ENCODE measurements around the gene GDPD3.

The GDPD3 gene

GRCh38 chr16:30094541-30095165 is 18.7 kb downstream of the GDPD3 start:
- H3K36me3 ChIP-seq (ENCODE audit: control insufficient read depth, insufficient read depth, low read length): peaks cover 7% of the 10 kb centered on the region
- no peak overlapping the region for H3K4me3 ChIP-seq (ENCODE audit: extremely low read depth, insufficient read depth, low read length, poor library complexity, severe bottlenecking)
- H3K9me3 ChIP-seq (ENCODE audit: control insufficient read depth, low read length): peaks cover 27% of the 10 kb centered on the region
- H3K27ac ChIP-seq (ENCODE audit: low read depth, low read length, severe bottlenecking): no peak overlapping the region
- H3K4me1 ChIP-seq (ENCODE audit: control insufficient read depth, insufficient read depth, low read length, poor library complexity, severe bottlenecking): peaks cover 20% of the 10 kb centered on the region
- 95 to 97% methylated on average over 10 to 11 of the region's 11 CpGs for WGBS, 2 experiments (ENCODE audit: insufficient coverage in 2 of 2)

- H3K27ac ChIP-seq (ENCODE audit: low read depth, low read length, severe bottlenecking): peak overlapping the region; percentile 64
- 8 to 12% methylated on average over 9 to 18 of the region's 22 CpGs for WGBS, 2 experiments (ENCODE audit: insufficient coverage in 2 of 2)
- H3K4me1 ChIP-seq (ENCODE audit: control insufficient read depth, insufficient read depth, low read length, poor library complexity, severe bottlenecking): peaks cover 20% of the 10 kb centered on the region
- peaks cover 13% of the 10 kb centered on the region for H3K9me3 ChIP-seq (ENCODE audit: control insufficient read depth, low read length)
- peaks cover 10% of the 10 kb centered on the region for H3K36me3 ChIP-seq (ENCODE audit: control insufficient read depth, insufficient read depth, low read length)
- H3K4me3 ChIP-seq (ENCODE audit: extremely low read depth, insufficient read depth, low read length, poor library complexity, severe bottlenecking): peak overlapping the region; percentile 42
These were observed 20.8 kb downstream of the GDPD3 start for GRCh38 chr16:30092373-30093010.

- Histone ChIP-seq H3K27ac (ENCODE audit: low read depth, low read length, severe bottlenecking) (peak within 1 kb of the TSS; percentile 64), H3K4me1 (ENCODE audit: control insufficient read depth, insufficient read depth, low read length, poor library complexity, severe bottlenecking) (peaks cover 20% of the 10 kb centered on the region), H3K36me3 (ENCODE audit: control insufficient read depth, insufficient read depth, low read length) (peaks cover 18% of the 10 kb centered on the region), H3K4me3 (ENCODE audit: extremely low read depth, insufficient read depth, low read length, poor library complexity, severe bottlenecking) (peak within 1 kb of the TSS; percentile 42), H3K9me3 (ENCODE audit: control insufficient read depth, low read length) (peaks cover 5% of the 10 kb centered on the region)
- WGBS, 2 experiments (ENCODE audit: insufficient coverage in 2 of 2): 5 to 8% methylated on average over 69 of the region's 76 CpGs
These were observed 21.6 kb downstream of the GDPD3 start, which contains the start of gene TBX6 for GRCh38 chr16:30091474-30092372. TBX6 (minus strand) TSS chr16:30091924; CDS start chr16:30091193, 731 bp downstream.

GRCh38 chr16:30090610-30091331 is 22.6 kb downstream of the GDPD3 start:
- H3K36me3 ChIP-seq (ENCODE audit: control insufficient read depth, insufficient read depth, low read length): peaks cover 27% of the 10 kb centered on the region
- H3K4me1 ChIP-seq (ENCODE audit: control insufficient read depth, insufficient read depth, low read length, poor library complexity, severe bottlenecking): peaks cover 20% of the 10 kb centered on the region
- H3K4me3 ChIP-seq (ENCODE audit: extremely low read depth, insufficient read depth, low read length, poor library complexity, severe bottlenecking): no peak overlapping the region
- no peaks in the 10 kb centered on the region for H3K9me3 ChIP-seq (ENCODE audit: control insufficient read depth, low read length)
- 81 to 84% methylated on average over 23 to 24 of the region's 26 CpGs for WGBS, 2 experiments (ENCODE audit: insufficient coverage in 2 of 2)
- no peak overlapping the region for H3K27ac ChIP-seq (ENCODE audit: low read depth, low read length, severe bottlenecking)

- WGBS, 2 experiments (ENCODE audit: insufficient coverage in 2 of 2): 88 to 96% methylated on average over 7 to 20 of the region's 22 CpGs
- H3K27ac ChIP-seq (ENCODE audit: low read depth, low read length, severe bottlenecking): no peak overlapping the region
- H3K9me3 ChIP-seq (ENCODE audit: control insufficient read depth, low read length): no peaks in the 10 kb centered on the region
- no peak overlapping the region for H3K4me3 ChIP-seq (ENCODE audit: extremely low read depth, insufficient read depth, low read length, poor library complexity, severe bottlenecking)
- peaks cover 10% of the 10 kb centered on the region for H3K4me1 ChIP-seq (ENCODE audit: control insufficient read depth, insufficient read depth, low read length, poor library complexity, severe bottlenecking)
- H3K36me3 ChIP-seq (ENCODE audit: control insufficient read depth, insufficient read depth, low read length): peaks cover 38% of the 10 kb centered on the region
These were observed 24.3 kb downstream of the GDPD3 start for GRCh38 chr16:30088832-30089624.

GRCh38 chr16:30088237-30088831 is 25.0 kb downstream of the GDPD3 start:
- Histone ChIP-seq H3K4me3 (ENCODE audit: extremely low read depth, insufficient read depth, low read length, poor library complexity, severe bottlenecking) (no peak overlapping the region), H3K27ac (ENCODE audit: low read depth, low read length, severe bottlenecking) (no peak overlapping the region), H3K36me3 (ENCODE audit: control insufficient read depth, insufficient read depth, low read length) (peaks cover 44% of the 10 kb centered on the region), H3K9me3 (ENCODE audit: control insufficient read depth, low read length) (no peaks in the 10 kb centered on the region), H3K4me1 (ENCODE audit: control insufficient read depth, insufficient read depth, low read length, poor library complexity, severe bottlenecking) (peaks cover 10% of the 10 kb centered on the region)
- WGBS, 2 experiments (ENCODE audit: insufficient coverage in 2 of 2): 91 to 94% methylated on average over 5 to 7 of the region's 10 CpGs

- no peaks in the 10 kb centered on the region for H3K9me3 ChIP-seq (ENCODE audit: control insufficient read depth, low read length)
- H3K27ac ChIP-seq (ENCODE audit: low read depth, low read length, severe bottlenecking): no peak overlapping the region
- peaks cover 54% of the 10 kb centered on the region for H3K36me3 ChIP-seq (ENCODE audit: control insufficient read depth, insufficient read depth, low read length)
- H3K4me3 ChIP-seq (ENCODE audit: extremely low read depth, insufficient read depth, low read length, poor library complexity, severe bottlenecking): no peak overlapping the region
- H3K4me1 ChIP-seq (ENCODE audit: control insufficient read depth, insufficient read depth, low read length, poor library complexity, severe bottlenecking): peaks cover 10% of the 10 kb centered on the region
- 95 to 99% methylated on average over 10 of the region's 11 CpGs for WGBS, 2 experiments (ENCODE audit: insufficient coverage in 2 of 2)
These were observed 26.0 kb downstream of the GDPD3 start for GRCh38 chr16:30087181-30087898.

- Histone ChIP-seq H3K36me3 (ENCODE audit: control insufficient read depth, insufficient read depth, low read length) (peaks cover 61% of the 10 kb centered on the region), H3K27ac (ENCODE audit: low read depth, low read length, severe bottlenecking) (no peak overlapping the region), H3K4me1 (ENCODE audit: control insufficient read depth, insufficient read depth, low read length, poor library complexity, severe bottlenecking) (peaks cover 10% of the 10 kb centered on the region), H3K4me3 (ENCODE audit: extremely low read depth, insufficient read depth, low read length, poor library complexity, severe bottlenecking) (no peak overlapping the region), H3K9me3 (ENCODE audit: control insufficient read depth, low read length) (no peaks in the 10 kb centered on the region)
- WGBS, 2 experiments (ENCODE audit: insufficient coverage in 2 of 2): 87 to 93% methylated on average over 18 to 22 of the region's 27 CpGs
These were observed 26.8 kb downstream of the GDPD3 start for GRCh38 chr16:30086291-30087140.
